NCI-H2107 treated with DMSO at 0.1 percent for 48 hours (cell line): Measurements from ENCODE around the gene JAK1.
A peak's percentile ranks its signal among the peaks of the same experiment; 100 is the strongest.
"Not testable (repeated sequence)": the region's sequence is repeated elsewhere in the genome, so short reads cannot be mapped to it uniquely, and the experiment has no call there.

Source experiments
- DNase-seq: peaks from one replicate; lab custom pipeline; 2025; ENCODE audit not compliant: unreplicated experiment; lab: John Stamatoyannopoulos, UW

The JAK1 gene

DNA sequence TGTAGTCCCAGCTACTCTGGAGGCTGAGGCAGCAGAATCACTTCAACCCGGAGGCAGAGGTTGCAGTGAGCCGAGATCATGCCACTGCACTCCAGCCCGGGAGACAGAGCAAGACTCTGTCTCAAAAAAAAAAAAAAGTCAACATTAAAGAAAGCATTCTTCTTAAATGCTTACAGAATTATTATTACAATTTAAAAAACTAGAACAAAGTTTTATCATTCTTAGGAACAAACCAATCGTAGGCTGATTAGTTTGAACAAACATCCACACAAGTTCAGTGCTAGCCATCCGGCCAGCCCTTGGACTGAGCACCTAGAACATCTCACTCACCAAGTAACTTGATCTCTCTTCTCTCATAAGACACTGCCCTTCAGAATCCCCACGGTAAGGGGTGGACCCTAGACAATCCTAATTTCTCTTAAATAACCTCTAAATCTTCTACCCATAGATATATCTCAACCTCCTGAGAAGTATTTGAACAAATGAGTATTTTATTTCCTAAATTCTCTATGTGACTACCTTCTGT, 16.0 kb downstream of the JAK1 start:
- DNase-seq = no peak

DNA sequence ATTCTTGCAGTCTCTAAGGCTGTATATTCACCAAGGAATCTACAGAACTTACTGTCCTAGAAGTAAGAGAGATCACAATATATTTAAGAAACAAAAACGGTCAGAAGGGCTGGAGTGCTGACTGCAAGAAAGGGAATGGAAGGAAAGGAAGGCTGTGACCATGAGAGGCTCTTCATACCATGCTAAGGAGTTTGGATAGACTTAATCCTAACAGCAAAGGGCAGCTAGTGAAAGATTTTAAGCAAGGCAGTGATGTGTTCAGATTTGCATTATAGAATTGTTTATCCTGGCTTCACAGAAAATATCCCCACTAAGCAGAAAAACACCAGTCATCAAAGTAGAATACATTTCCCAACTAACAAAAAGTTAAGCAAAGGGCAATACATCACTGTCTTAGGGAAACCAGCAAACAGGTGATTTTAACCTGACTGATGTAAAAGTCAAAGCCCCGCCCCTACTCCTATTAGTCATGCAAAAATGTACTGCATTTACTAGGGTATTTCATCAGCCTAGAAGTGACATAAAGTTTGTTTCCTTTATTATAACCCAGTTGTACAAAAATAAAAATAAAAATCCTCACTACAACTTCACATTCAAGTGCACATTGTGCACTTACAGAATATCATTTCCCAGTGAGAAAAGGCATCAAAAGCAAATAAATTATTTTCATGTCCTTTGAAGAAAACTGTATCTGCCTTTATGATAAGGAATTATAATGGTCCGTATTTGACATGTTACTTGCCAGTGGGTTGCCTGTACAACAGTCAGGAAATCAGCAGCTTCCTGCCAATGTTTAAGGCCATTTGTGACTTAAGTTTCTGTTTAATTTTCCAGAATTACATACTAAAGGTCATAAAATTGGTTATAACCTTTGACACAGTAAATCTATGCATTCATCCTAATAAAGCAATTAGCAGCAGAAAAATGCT, 17.2 kb downstream of the JAK1 start:
- DNase-seq = peak; percentile 18

DNA sequence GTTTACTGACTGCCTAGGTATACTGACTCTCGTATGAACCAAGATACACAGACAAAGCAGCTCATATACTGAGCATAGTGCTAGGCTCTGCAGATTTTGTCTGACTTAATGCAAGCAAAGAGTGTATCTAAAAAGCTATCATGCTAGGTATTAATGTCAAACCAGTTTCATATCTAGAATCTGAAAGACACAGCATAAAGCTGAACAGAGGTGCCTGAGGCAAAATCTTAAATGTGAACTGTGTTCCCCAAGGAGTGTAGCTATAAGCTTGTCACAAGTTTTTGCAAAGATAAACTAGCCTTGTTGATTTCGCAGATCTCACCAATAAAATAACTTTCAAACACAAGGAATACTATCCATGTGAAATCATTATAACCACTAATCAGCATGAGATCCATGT, 18.1 kb downstream of the JAK1 start:
- DNase-seq = no peak

DNA sequence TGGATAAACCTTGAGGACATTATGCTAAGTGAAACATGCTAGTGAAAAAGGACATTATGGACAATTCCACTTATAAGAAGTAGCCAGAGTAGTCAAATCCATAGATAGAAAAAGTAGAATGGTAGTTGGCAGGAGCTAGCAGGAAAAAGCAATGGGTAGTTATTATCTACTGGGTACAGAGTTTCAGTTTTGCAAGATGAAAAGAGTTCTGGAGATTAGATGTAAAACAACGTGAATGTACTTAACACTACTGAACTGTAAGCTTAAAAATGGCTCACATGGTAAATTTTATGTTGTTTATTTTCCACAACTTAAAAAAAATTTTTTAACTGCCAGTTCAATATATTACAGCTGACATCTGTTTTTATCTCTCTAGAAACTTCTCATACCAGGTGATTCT, 19.4 kb downstream of the JAK1 start:
- DNase-seq = no peak

DNA sequence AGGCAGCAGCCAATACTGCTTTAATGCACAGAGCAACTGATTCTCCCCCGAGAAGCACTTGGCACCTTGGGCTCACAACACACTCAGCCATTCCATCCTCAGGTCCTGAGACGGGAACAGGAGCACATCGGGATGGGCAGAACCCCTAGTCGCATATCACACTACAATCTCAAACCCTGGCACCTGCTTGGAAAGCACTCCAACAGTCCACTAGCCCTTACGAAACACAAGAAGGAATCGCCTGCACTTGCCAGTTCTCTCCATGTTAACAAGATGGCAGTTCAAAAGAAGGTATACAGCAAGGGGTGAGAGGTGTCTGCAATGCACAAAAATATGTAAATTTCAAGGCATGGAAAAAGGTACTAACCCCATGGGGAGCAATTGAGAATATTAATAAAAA, 21.4 kb downstream of the JAK1 start:
- no peak for DNase-seq

DNA sequence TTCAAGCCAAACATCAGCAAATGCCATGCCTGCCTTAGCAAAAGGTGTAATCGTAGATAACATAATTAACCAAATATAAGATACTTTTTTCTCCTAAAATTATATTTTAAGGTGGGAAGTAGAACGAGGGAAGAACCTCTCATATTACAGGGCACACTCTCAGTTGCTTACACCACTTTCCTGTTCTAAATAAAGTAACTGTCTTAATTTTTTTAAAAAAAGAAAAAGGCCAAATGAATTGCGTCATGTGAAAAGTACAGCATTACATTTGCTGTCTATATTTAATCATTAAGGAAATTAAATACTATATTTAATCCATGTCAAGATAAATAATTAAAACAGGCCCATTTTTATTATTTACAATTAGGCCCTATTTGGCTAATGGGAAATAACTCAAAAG, 23.7 kb downstream of the JAK1 start:
- no peak for DNase-seq

DNA sequence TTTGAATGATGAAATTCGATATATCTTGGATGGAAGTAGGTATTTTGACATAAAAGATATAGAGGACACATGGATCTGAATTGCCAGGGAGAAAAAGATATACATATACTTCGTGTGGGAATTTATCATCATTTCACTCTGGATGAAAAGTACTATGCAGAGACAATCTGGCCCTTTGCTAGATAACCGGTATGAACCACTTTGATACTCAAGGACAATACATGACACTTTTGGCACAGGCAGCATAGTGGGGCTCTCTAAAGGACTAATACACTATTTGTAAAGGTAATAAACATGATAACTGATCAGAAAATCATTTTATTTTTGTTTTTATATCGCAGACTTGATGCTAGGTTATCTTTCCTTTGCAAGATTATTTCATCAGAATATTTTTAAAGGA, 24.2 kb downstream of the JAK1 start:
- peak; percentile 66 for DNase-seq

DNA sequence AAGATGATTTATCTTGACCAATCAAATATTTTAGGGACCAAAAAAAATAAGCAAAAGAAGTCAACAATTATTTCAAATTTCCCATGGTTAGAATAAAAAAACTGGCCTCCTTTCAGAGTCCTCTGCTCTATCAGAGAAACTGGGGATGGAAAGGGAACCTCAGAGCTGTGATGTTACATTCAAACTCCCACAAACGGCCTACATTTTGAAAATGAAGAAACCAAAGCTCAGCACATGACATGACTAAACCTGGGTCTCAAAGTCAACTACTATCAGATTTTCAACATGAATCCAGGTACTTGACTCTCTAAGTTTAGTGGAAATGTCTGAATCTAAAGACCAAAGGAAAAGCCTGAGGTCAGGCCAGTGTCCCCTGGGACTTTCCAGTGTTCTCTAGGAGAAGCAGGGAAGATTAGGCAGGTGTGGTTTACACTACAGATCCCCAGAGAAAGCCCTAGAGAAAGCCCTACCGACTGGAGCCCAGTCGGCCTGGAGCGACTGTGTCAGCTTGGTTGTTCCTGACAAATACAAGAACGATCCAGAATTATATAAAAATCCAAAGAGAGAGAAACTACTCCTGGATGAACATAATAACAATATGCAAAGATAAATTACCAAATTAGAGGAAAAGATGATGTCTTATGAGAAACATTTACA, 24.8 kb downstream of the JAK1 start:
- peak; percentile 86 for DNase-seq

DNA sequence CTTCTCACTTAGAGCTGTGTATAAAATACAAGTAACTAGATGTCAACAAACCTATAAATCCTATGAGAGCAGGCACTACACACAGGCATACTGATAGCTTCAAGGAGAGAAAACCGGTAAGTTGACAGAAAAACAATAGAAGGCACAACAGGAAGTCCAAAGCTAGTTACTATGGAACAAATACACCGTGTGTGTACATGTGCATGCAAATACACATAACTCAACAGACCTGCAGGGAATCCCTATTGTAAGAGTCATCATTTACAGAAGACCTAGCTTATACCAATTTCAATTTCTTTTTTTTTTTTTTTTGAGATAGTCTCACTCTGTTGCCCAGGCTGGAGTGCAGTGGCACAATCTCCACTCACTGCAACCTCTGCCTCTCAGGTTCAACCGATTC, 26.3 kb downstream of the JAK1 start:
- DNase-seq = no peak

DNA sequence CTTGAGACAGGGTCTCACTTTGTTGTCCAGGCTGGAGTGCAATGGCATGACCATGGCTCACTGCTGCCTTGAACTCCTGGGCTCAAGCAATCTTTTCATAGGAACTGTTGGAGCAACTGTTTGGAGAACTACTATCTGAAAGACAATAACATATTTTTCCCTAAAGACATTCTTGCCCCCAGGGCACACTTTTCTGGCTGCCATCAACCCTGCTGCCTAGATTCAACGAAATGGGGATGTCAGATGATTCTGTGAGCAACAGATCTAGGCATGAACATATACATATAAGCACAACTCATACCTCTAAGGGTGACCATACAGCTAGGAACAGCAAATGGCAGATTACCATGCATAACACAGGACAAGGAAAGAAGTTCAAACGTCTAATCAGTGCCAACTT, 27.4 kb downstream of the JAK1 start:
- DNase-seq = no peak

DNA sequence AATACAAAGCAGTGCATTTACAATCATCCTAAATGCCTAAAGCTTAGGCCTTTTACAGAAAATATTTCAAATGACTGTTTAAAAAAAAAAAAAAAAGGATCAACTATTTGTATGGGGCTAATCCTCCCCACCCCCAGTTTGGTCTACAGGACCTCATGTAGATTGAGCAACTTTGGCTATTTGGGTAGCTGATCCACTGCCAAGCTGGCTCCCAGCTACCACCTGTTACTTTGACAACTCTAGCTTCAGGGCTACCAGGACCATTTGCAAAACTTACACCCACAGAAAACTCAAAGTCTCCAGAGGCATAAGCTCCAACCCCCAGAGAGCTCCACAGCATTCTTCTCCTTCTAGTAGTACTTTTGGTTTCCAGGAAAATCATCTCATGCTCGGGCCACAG, 29.4 kb downstream of the JAK1 start:
- no peak for DNase-seq

DNA sequence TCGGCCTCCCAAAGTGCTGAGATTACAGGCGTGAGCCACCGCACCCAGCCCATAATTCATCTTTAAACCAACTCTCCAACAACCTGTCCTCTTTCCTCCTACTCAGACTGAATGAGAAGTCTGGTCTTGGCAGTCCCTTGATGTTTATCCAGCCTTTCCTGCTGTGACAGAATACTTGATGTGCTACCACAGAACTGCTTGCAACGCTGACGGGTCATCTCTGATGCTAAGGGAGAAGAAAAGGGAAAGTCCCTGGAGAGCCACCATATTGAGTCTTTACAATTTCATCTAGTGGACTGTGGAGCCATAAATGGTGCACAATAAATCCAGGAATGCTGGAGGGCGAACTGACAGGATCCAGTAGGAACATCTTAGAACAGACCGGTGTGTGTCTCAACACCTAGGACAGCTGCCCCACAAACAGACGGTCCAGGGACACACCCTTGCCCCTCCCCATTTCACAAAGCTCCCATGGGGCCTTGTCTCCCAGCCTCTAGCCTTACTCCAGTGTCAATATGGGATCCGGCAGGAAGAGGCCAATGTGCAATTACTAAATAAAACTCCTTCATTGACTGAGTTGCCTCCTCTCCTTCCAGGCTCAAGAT, 30.7 kb downstream of the JAK1 start:
- no peak for DNase-seq

DNA sequence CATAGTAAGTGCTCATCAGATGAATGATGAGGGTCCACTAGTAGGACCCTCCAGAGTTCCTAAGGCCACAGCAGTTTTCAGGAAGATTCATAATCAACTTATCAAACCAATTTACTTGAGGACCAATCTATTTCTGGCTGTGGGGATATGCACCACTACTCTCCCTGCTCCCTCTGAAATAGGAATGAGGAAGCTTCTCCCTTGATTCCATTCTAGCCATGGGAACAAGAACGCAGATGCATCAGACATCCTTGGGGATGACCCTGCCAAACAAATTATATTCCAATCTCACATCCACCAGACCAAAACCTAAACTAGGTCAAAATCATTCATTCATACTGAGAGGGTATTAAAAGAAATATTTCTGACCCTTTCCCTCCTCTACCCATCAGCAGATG, 31.5 kb downstream of the JAK1 start:
- DNase-seq = no peak

DNA sequence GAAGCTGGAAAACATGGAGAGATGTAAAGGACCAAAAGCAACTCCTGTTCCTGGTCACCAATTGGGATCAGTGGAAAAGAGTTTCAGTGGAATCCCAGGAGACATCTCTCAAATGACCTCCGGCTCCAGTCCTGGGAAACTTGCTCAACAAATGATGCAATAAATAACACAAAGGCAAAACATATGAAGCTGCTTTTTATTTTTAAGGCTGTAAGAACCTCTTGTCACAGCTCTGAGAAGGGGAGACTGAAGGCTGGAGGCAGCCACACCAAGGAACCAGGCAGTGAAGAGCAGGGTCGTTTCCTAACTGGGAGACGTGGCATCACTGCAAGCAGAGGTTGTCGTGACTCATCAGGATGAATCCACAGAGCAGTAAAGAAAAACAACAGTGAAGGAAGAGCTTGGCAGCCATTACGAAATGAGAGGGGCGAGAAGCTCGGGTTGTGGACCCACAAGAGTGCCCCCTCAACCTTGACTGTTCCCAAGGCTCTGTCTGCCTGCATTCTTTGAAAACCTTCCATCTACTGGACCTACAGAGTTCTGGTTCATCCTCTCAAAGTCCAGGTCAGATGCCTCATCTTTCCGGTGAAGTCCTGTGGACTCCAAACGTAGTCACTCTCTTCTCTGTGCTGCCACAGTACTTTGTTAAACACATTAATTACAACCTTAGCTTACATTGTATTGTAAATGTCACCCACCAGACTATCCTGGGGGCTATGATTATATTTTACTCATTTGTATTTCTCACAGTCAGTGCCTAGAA, 32.1 kb downstream of the JAK1 start:
- no peak for DNase-seq

DNA sequence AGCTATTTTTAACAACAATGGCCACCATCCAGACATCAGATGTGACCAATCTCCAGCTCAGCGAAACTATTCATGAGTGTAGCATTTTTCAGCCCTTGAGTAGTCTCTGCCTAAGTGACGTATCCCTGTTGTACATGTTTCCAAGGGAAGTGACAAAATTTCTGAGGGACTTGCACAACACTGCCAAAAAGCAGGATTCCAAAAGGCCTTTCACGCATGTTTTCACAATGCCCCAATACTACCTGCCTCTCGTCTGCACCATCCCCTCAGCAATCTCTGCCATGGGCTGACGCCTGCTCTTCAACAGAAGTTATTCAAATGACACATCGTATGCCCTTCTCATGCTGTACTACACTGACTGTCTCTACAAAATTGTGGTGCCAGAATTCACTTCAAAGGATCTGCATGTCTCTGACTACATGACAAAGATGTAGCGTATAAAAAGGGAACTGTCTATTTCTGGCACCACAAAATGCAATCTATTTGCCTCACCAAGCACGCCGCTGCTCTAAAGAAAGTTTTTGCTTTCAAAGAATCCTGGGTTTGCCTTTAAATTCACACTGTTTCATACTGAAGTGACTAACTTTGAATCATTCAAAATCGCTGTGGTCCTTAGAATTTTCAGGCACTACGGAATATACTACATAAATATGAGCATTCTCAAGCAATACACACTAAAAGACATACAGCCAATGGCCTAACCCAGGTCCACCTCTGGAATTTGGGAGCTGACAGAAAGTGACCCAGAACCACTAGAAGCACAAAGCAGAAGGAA, 32.9 kb downstream of the JAK1 start:
- no peak for DNase-seq

DNA sequence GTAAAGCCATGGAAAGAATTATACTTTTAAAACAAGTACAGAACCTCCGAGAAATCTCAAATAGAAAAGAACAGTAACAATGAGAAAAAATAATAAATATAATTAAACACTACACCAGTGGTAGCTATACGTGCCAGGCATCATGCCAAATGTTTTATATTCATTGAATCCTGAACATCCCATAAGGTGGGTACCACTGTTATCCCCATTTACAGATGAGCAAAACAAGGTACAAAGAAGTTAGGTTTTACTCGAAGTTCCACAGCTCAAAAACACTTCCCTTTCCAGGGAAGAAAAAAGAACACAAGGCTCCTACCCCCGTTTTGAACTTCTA, 33.4 kb downstream of the JAK1 start:
- DNase-seq = no peak

DNA sequence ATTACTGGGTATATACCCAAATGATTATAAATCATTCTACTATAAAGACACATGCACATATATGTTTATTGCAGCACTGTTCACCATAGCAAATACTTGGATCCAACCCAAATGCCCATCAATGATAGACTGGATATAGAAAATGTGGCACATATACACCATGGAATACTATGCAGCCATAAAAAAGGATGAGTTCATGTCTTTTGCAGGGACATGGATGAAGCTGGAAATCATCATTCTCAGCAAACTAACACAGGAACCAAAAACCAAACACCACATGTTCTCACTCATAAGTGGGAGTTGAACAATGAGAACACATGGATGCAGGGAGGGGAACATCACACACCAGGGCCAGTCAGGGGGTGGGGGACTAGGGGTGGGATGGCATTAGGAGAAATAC, 35.7 kb downstream of the JAK1 start:
- DNase-seq = not testable (repeated sequence)

DNA sequence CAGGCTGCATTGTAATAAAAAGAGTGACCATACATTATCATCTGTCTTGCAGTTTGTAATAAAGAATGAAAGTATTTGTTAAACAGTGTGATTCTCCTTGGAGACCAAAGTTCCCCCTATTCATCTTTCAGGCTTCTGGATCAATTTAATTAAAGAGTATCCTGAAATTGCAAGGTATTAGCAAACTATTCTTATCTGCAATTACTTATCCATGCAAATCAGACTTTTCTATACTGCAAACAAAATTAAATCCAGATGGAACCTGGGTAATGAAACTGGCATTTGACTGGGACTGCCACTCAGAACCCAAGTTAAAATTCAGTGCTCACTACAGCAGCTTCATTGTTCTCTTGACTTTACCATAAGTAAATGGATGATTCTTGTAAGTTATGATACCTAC, 37.1 kb downstream of the JAK1 start:
- DNase-seq = no peak

DNA sequence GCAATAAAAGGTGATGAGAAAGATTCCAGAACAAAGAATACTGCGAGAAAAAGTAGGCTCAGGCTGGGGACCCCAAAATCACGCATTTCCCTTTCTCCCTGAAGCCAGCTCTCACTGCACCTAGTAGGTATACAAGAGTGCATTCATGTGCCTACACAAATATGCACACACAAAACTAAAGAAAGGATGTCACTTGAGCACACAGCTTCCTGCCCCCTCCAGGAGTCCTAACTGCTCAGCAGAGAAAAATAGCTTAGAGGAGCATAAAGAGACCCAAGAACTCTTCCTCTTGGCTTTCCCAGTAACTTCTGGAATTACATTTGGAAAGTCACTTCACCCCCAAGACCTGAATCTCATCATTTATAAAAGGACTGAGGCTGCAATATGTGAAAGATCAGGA, 38.0 kb downstream of the JAK1 start:
- no peak for DNase-seq

DNA sequence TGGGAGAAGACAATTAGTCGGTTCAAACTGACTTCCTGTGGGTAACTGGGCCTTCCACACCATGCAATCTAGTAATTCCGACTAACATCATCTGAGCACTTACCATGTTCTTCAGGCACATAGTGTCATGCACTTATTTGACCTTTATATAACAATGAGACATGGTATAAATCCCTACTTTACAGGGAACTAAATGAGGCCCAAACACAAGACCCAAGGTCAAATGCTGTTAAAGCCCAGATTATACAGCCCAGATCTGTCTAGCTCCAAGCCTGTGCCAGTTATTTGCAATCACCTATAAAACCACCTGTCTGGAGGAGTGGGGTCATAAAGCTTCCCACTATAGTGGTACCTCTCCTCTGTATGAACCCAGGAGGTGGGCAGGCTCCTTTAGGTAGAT, 40.8 kb downstream of the JAK1 start:
- DNase-seq = no peak

DNA sequence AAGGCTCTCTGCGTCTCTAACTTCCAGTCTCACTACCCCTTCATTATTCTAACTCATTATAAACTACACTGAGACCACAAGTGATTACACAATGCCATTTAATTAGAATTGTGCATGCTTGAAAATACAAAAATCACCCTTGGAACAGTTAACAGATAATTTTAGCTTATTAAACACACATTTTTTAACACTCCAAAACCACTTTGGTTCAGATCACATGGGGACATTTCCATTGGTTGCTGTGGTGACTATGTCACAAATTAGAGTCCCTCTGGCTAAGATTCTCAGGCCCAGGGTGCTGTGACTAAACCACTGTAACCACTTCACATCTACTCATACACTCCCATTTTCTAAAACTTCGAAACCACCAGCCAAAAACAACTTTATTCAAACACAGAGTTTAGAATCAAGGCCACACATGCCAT, 43.0 kb downstream of the JAK1 start:
- peak; percentile 51 for DNase-seq
